ENCODE measurements around the gene GRAMD2A. TPM values are rescaled to one million over a fixed set of nuclear protein-coding genes. Genes with fewer than 3 reads are reported as not detected.

The GRAMD2A gene
- total RNA-seq, 2 donors from 2014 or later = 2.3 to 3.3 TPM

- no peak overlapping the region for H3K27ac ChIP-seq
- intact Hi-C loops (cut with DNase I) = no loop called here
- TF ChIP-seq, protein P1, sequence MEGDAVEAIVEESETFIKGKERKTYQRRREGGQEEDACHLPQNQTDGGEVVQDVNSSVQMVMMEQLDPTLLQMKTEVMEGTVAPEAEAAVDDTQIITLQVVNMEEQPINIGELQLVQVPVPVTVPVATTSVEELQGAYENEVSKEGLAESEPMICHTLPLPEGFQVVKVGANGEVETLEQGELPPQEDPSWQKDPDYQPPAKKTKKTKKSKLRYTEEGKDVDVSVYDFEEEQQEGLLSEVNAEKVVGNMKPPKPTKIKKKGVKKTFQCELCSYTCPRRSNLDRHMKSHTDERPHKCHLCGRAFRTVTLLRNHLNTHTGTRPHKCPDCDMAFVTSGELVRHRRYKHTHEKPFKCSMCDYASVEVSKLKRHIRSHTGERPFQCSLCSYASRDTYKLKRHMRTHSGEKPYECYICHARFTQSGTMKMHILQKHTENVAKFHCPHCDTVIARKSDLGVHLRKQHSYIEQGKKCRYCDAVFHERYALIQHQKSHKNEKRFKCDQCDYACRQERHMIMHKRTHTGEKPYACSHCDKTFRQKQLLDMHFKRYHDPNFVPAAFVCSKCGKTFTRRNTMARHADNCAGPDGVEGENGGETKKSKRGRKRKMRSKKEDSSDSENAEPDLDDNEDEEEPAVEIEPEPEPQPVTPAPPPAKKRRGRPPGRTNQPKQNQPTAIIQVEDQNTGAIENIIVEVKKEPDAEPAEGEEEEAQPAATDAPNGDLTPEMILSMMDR (IDR thresholded peaks at IDR 0.05) = no peak
- H3K36me3 ChIP-seq = no peaks in the 10 kb centered on the region
- no peak overlapping the region for H3K4me3 ChIP-seq
- H3K9me3 ChIP-seq = no peaks in the 10 kb centered on the region
- no peaks in the 10 kb centered on the region for H3K27me3 ChIP-seq
- no peaks in the 10 kb centered on the region for H3K4me1 ChIP-seq
- DNase-seq = no peak
- no peak overlapping the region for H3K9ac ChIP-seq (ENCODE audit: low read depth in 2 of 2, low read length in 2 of 2)
These were observed 50.7 kb downstream of the GRAMD2A start for GRCh38 chr15:72146934-72147333.

DNA sequence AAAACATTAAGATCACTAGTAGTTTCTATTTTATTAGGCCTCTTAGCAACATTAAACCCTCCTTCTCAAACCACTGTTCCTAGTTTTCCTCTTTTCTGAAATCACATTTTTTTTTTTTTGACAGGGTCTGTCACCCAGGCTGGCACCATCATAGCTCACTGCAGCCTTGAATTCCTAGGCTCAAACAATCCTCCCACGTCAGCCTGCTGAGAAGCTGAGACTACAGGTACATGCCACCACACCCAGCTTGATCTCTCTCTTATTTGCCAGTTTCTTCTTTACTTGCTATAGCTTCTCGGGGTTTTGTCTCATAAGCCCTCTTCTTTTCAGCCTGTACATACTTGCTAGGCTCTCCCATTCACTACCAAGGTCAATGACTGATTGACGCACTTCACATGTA lies 51.4 kb downstream of the GRAMD2A start:
- no peak overlapping the region for H3K27ac ChIP-seq
- no peaks in the 10 kb centered on the region for H3K27me3 ChIP-seq
- H3K4me3 ChIP-seq = no peak overlapping the region
- intact Hi-C loops (cut with DNase I) = no loop called here
- no peaks in the 10 kb centered on the region for H3K36me3 ChIP-seq
- no peaks in the 10 kb centered on the region for H3K4me1 ChIP-seq
- TF ChIP-seq, protein P1 (IDR thresholded peaks at IDR 0.05) = no peak
- H3K9me3 ChIP-seq = no peaks in the 10 kb centered on the region
- no peak overlapping the region for H3K9ac ChIP-seq (ENCODE audit: low read depth in 2 of 2, low read length in 2 of 2)
- DNase-seq = no peak

DNA sequence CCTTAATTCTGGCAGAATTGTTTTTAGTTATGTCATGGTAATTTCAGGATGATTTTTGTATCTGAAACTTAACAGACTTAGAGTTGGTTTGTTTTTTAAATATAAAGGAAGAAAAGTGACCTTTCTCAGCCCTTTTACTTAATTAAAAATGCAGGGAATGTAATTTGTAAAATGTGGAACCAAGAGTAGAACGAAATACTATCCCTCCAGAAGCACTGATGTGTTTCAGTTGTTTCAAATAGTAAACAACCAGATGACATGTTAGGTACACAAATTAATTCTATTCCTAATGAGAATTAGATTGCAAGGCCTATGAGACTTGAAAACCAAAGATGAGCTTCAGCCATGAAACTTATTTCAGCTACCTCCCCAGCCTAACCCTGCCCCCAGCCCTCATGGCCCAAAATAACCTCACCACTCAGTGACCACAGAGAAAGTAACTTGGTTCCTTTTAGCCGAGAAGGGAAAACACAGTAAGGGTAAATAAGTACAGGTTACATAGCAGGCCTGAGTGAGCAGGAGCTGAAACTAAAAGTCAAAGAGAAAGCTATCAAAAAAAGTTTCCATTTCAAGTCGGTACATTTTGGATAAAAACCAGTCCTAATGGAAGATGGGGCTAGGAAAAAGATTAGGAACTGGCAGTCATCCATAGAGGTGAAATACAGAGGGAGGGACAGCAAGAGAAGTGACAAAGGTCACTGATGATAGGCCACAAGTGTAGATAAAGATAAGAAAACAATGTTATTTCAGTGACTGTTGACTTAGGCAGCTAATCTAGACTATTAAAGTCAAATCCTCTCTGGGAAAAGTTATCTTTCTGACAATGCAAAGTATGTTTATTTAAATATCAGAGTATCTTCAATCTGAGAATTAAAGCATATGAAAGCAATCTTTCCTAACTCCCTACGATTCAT lies 56.2 kb downstream of the GRAMD2A start:
- TF ChIP-seq, protein P1 (IDR thresholded peaks at IDR 0.05) = no peak
- no peaks in the 10 kb centered on the region for H3K27me3 ChIP-seq
- H3K9me3 ChIP-seq = no peaks in the 10 kb centered on the region
- H3K4me1 ChIP-seq = no peaks in the 10 kb centered on the region
- no peak overlapping the region for H3K4me3 ChIP-seq
- no peaks in the 10 kb centered on the region for H3K36me3 ChIP-seq
- no peak for DNase-seq
- intact Hi-C loops (cut with DNase I) = no loop called here
- H3K9ac ChIP-seq (ENCODE audit: low read depth in 2 of 2, low read length in 2 of 2) = no peak overlapping the region
- no peak overlapping the region for H3K27ac ChIP-seq

DNA sequence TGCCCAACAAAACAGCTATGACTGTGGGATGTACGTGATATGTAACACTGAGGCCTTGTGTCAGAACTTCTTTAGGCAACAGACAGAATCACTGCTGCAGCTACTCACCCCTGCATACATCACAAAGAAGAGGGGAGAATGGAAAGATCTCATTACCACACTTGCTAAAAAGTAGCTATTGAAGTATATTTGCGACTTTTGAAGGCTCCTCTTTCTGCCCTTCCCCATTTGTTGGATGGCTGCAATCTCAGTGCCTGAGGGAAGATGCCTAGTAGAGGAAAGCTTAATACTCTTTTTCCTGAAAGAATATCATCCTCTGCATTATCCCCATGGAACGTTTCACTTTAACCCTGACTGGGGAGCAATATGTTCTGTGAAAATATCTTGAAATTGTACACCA lies 57.5 kb downstream of the GRAMD2A start:
- TF ChIP-seq, protein P1 (IDR thresholded peaks at IDR 0.05) = no peak
- peaks cover 4% of the 10 kb centered on the region for H3K4me1 ChIP-seq
- no peaks in the 10 kb centered on the region for H3K9me3 ChIP-seq
- intact Hi-C loops (cut with DNase I) = no loop called here
- no peaks in the 10 kb centered on the region for H3K27me3 ChIP-seq
- no peak overlapping the region for H3K9ac ChIP-seq (ENCODE audit: low read depth in 2 of 2, low read length in 2 of 2)
- H3K36me3 ChIP-seq = no peaks in the 10 kb centered on the region
- no peak overlapping the region for H3K27ac ChIP-seq
- H3K4me3 ChIP-seq = no peak overlapping the region
- DNase-seq = no peak

DNA sequence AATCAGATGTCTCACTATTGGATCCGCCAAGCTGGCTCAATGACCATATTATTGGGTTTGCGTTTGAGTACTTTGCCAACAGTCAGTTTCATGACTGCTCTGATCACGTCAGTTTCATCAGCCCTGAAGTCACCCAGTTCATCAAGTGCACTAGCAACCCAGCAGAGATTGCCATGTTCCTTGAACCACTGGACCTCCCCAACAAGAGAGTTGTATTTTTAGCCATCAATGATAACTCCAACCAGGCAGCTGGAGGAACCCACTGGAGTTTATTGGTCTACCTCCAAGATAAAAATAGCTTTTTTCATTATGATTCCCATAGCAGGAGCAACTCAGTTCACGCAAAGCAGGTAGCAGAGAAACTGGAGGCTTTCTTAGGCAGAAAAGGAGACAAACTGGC lies 57.9 kb downstream of the GRAMD2A start:
- Histone ChIP-seq H3K27me3 (no peaks in the 10 kb centered on the region), H3K4me1 (peaks cover 4% of the 10 kb centered on the region), H3K9me3 (no peaks in the 10 kb centered on the region), H3K4me3 (no peak overlapping the region), H3K27ac (no peak overlapping the region), H3K9ac (ENCODE audit: low read depth in 2 of 2, low read length in 2 of 2) (no peak overlapping the region), H3K36me3 (no peaks in the 10 kb centered on the region)
- intact Hi-C loops (cut with DNase I) = no loop called here
- TF ChIP-seq, protein P1 (IDR thresholded peaks at IDR 0.05) = no peak
- DNase-seq = no peak
